HEK293T (cell line): ENCODE data around the gene PPM1L.

ENCODE experiments used
- PKNOX1 ChIP-seq: fragments of 450-650 bp; IDR thresholded peaks from 2 replicates; pipeline ENCODE4 v1.6.1; 2016
- SP1 ChIP-seq: fragments of 450-650 bp; IDR thresholded peaks from 2 replicates; pipeline ENCODE4 v1.6.1; 2017

GRCh38 chr3:160735826-160736225, 20.2 kb upstream of the PPM1L start:
- TF ChIP-seq SP1 (no peak), PKNOX1 (no peak)
